ENCODE data around the gene DUSP12. TPM values are rescaled to one million over a fixed set of nuclear protein-coding genes. Genes with fewer than 3 reads are reported as not detected.

Gene DUSP12
- total and polyA plus RNA-seq, 9 of the 15 experiments (the other 6 are each of a cell fraction or from before 2014, with no cell fraction given): 10.4 to 81.4 (median 43.6) TPM

DNA sequence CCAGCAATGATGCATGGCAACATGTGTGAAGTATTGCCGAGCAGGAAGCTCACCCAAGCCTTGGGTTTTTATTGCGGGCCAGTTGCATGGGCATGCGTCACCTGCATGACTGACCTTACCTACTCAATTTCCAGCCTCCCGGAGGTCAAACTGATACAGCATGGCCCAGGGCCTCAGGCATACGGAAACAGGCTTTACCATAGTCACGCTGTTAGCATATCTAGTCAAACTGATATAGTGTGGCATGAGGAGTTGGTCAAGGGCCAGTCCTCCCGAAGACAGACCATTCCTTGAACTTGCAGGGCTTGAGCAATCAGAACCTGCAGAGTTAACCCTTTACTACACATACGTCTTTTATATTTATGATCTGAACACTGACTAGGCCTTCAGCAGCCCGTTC, 6.4 kb upstream of the DUSP12 start:
- intact Hi-C loops (cut with micrococcal nuclease): loop anchor here (5.0 to 10.0 kb wide), 2 partner anchors 258 to 294 kb away; no protein-coding TSS in a partner anchor
- no peak overlapping the region; a peak in 1 of 4 replicates for H3K9ac ChIP-seq (ENCODE audit: insufficient read depth in 1 of 2, low read depth in 2 of 2, low read length in 2 of 2)
- CTCF ChIA-PET (ENCODE audit: low intra/inter-chr PET ratio): interaction anchor here (3.2 kb wide), 1 partner anchor 256 kb away, joined by 13 read pairs; no protein-coding TSS in a partner anchor
- no peak for DNase-seq (ENCODE audit: extremely low read depth in 1 of 4, low spot score in 3 of 4)
- POLR2A ChIA-PET: interaction anchor here (1.1 kb wide), 1 partner anchor 20 kb away, joined by 3 read pairs; no protein-coding TSS in a partner anchor
- no TSS peak for BruUV-seq (replicated peaks)
- ATAC-seq: no peak
- H3K9me3 ChIP-seq (replicated peaks; ENCODE audit: control insufficient read depth, insufficient read depth, low read depth, low read length): no peaks in the 10 kb centered on the region
- no peaks in the 10 kb centered on the region for H3K27me3 ChIP-seq (ENCODE audit: control insufficient read depth in 2 of 2, insufficient read depth in 2 of 2, low read length in 2 of 2)
- H4K20me1 ChIP-seq (replicated peaks; ENCODE audit: control insufficient read depth, insufficient read depth, low read length): no peaks in the 10 kb centered on the region
- in situ Hi-C loops (cut with MboI): loop anchor here (5.0 kb wide), 3 partner anchors 96 to 256 kb away; no protein-coding TSS in a partner anchor
- H3K27ac ChIP-seq (ENCODE audit: extremely low read depth, low read depth, low read length): no peak overlapping the region
- FAIRE-seq: no peak
- no peak overlapping the region for H3K4me2 ChIP-seq (ENCODE audit: insufficient read depth, low read length)
- 0 out of 2 replicates have a peak overlapping the region, but pooled peaks have one; percentile 35 for H2AFZ ChIP-seq (ENCODE audit: low read depth, low read length)
- H3K4me3 ChIP-seq: no peak overlapping the region
- H3K36me3 ChIP-seq (ENCODE audit: control insufficient read depth, insufficient read depth, low read length): no peaks in the 10 kb centered on the region
- WGBS (ENCODE audit: insufficient coverage, low coverage, missing lambda C conversion rate): 69% methylated on average over 9 of the region's 9 CpGs
- H3K79me2 ChIP-seq (ENCODE audit: control insufficient read depth, insufficient read depth, low read length): no peaks in the 10 kb centered on the region
- H3K4me1 ChIP-seq (replicated peaks in 1 of 2; ENCODE audit: control insufficient read depth in 2 of 2, insufficient read depth in 2 of 2, low read length in 2 of 2): peaks cover 12 to 37% of the 10 kb centered on the region in 2 experiments; a peak in 4 of 5 replicates
- no peak for TF ChIP-seq KDM1A (IDR thresholded peaks at IDR 0.05)
- TF ChIP-seq OTX1 (CRISPR knock-in tag; IDR thresholded peaks at IDR 0.05): no peak
- no peak for TF ChIP-seq ZNF197 (CRISPR knock-in tag; IDR thresholded peaks at IDR 0.05; ENCODE audit: low read depth)
- no peak for TF ChIP-seq MAFK (IDR thresholded peaks at IDR 0.05; ENCODE audit: low read length)
- TF ChIP-seq, protein P1, sequence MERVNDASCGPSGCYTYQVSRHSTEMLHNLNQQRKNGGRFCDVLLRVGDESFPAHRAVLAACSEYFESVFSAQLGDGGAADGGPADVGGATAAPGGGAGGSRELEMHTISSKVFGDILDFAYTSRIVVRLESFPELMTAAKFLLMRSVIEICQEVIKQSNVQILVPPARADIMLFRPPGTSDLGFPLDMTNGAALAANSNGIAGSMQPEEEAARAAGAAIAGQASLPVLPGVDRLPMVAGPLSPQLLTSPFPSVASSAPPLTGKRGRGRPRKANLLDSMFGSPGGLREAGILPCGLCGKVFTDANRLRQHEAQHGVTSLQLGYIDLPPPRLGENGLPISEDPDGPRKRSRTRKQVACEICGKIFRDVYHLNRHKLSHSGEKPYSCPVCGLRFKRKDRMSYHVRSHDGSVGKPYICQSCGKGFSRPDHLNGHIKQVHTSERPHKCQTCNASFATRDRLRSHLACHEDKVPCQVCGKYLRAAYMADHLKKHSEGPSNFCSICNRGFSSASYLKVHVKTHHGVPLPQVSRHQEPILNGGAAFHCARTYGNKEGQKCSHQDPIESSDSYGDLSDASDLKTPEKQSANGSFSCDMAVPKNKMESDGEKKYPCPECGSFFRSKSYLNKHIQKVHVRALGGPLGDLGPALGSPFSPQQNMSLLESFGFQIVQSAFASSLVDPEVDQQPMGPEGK (CRISPR knock-in tag; IDR thresholded peaks at IDR 0.05; ENCODE audit: borderline replicate concordance): no peak
- no peak for TF ChIP-seq TGIF2 (CRISPR knock-in tag; IDR thresholded peaks at IDR 0.05)
- no peak for TF ChIP-seq ZFP30 (CRISPR knock-in tag; IDR thresholded peaks at IDR 0.05; ENCODE audit: borderline replicate concordance)
- TF ChIP-seq KAT2B (IDR thresholded peaks at IDR 0.05; ENCODE audit: low read depth, low read length): no peak
- TF ChIP-seq ZNF121 (CRISPR knock-in tag; conservative IDR thresholded peaks at IDR 0.05): no peak
- no peak for TF ChIP-seq ZKSCAN8 (CRISPR knock-in tag; IDR thresholded peaks at IDR 0.05)
- no peak for TF ChIP-seq RB1 (IDR thresholded peaks at IDR 0.05; ENCODE audit: low read depth)
- TF ChIP-seq ZSCAN32 (CRISPR knock-in tag; IDR thresholded peaks at IDR 0.05): no peak
- TF ChIP-seq ELF4 (CRISPR knock-in tag; IDR thresholded peaks at IDR 0.05): no peak
- no peak for TF ChIP-seq SNIP1 (IDR thresholded peaks at IDR 0.05; ENCODE audit: low read depth)
- TF ChIP-seq BACH1 (tag; IDR thresholded peaks at IDR 0.05): no peak
- TF ChIP-seq, protein P2, sequence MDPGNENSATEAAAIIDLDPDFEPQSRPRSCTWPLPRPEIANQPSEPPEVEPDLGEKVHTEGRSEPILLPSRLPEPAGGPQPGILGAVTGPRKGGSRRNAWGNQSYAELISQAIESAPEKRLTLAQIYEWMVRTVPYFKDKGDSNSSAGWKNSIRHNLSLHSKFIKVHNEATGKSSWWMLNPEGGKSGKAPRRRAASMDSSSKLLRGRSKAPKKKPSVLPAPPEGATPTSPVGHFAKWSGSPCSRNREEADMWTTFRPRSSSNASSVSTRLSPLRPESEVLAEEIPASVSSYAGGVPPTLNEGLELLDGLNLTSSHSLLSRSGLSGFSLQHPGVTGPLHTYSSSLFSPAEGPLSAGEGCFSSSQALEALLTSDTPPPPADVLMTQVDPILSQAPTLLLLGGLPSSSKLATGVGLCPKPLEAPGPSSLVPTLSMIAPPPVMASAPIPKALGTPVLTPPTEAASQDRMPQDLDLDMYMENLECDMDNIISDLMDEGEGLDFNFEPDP (CRISPR knock-in tag; IDR thresholded peaks at IDR 0.05): no peak
- TF ChIP-seq ZFX (CRISPR knock-in tag; IDR thresholded peaks at IDR 0.05): no peak; the same call in 1 of the 2 replicates
- TF ChIP-seq ZNF76 (CRISPR knock-in tag; IDR thresholded peaks at IDR 0.05; ENCODE audit: borderline replicate concordance): no peak
- H3K9me1 ChIP-seq (ENCODE audit: control insufficient read depth, insufficient read depth, low read length): no peaks in the 10 kb centered on the region
